Thoracic aorta endothelial cell (primary cell): ENCODE results near the gene OR51B4. TPM values are rescaled to one million over a fixed set of nuclear protein-coding genes. Genes with fewer than 3 reads are reported as not detected.

Experiments used
- total RNA-seq: library from RNA; depleted of rRNA; stranded (reverse); fragments of >200 nt; gene quantifications from 2 replicates; pipeline ENCODE4 v1.2.3, GENCODE V29; 2012

The OR51B4 gene
- total RNA-seq, result not detected in 2 replicates

DNA sequence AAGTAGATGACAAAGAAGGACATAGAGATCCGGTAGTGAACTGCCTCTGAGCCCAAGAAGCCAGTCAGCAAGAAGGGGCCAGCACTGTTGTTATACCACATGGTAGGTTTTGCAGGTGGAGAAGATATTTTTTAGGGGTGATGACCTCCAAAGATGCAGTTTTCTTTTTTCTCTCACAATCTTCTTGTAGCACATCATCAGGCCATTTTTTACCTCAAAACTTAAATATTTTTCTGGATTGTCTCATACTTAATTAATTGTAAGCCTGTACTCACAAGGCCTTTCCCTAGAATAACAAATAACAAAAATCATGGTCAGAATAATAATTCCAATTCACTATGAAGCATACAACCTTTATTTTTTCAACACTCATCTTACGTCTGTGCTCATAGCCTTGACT, at the start of gene OR51B4:
TSS of gene OR51B4 (minus strand) at position 101 of the 400 bp plus-strand sequence. CDS start at position 101, 0 bp downstream.

DNA sequence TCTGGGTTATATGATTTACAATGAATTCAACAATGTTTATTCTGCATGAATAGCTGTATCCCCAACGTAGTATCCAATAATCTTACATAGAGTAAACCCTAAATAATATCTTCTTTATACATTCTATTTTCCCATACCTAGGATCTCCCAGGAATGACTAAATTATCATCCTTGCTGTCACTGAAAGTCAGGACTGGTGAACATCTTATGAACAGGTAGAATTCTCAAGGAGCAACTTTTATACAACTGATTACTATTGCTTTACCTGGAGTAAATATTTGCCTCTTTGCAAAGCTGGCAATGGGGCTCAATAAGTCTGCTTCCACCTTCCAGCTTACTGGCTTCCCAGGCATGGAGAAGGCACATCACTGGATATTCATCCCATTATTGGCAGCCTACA, 49.5 kb upstream of the OR51B4 start, which contains the start of gene OR51B6:
TSS of gene OR51B6 (plus strand) at position 301 of the 400 bp plus-strand sequence. CDS start at position 301, 0 bp downstream.

GRCh38 chr11:5343474-5344335, 42.0 kb upstream of the OR51B4 start, which contains the start of gene OR51B5:
TSS of gene OR51B5 (minus strand) at chr11:5343524. CDS start at chr11:5343524, 0 bp downstream.

DNA sequence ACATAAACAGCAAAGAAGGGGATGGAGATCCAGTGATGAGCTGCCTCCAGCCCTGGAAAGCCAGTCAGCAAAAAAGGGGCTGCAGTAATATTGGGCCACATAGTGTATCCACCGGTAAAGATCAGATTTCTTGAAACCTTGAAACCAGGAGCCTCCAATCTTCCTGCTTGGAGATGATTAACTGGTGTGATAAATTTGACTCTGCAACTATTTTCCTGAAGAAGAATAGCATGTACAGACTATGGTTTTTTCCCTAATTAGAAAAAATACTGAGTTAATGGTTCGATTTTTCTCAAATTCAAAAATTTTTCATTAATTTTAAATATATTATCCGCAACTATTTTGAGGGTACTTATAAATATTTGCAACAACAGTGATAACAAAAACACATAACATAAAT, 22.5 kb upstream of the OR51B4 start, which contains the start of gene OR51B2:
TSS of gene OR51B2 (minus strand) at position 101 of the 400 bp plus-strand sequence. CDS start at position 101, 0 bp downstream.

GRCh38 chr11:5269715-5270147, 32.0 kb downstream of the OR51B4 start, which contains the start of gene HBE1:
TSS of gene HBE1 (minus strand) at chr11:5269945. CDS start at chr11:5269890, 55 bp downstream.

GRCh38 chr11:5254646-5255413, 46.9 kb downstream of the OR51B4 start, which contains the start of gene HBG2:
TSS of gene HBG2 (minus strand) at chr11:5254781. CDS start at chr11:5254728, 53 bp downstream.

Other genes starting within 250 kb of the OR51B4 start
- gene OR52E2, start 242.3 kb downstream of the OR51B4 start, total RNA-seq, result not detected in 2 replicates
- gene OR52E1, start 232.4 kb downstream of the OR51B4 start, total RNA-seq, result not detected in 2 replicates
- not detected in 2 replicates for gene OR52A5, start 163.6 kb downstream of the OR51B4 start, total RNA-seq
- gene OR52A1, start 147.2 kb downstream of the OR51B4 start, total RNA-seq, result not detected in 2 replicates
- gene OR51V1, start 101.3 kb downstream of the OR51B4 start, total RNA-seq, result not detected in 2 replicates
- not detected in 2 replicates for gene HBB, start 74.9 kb downstream of the OR51B4 start, total RNA-seq
- gene HBD, start 67.5 kb downstream of the OR51B4 start, total RNA-seq, result not detected in 2 replicates
- gene HBG1, start 52.1 kb downstream of the OR51B4 start, total RNA-seq, result not detected in 2 replicates
- not detected in 2 replicates for gene HBG2, start 47.2 kb downstream of the OR51B4 start, total RNA-seq
- gene HBE1, start 32.0 kb downstream of the OR51B4 start, total RNA-seq, result not detected in 2 replicates
- not detected in 2 replicates for gene OR51B2, start 22.4 kb upstream of the OR51B4 start, total RNA-seq
- not detected in 2 replicates for gene OR51B5, start 41.6 kb upstream of the OR51B4 start, total RNA-seq
- not detected in 2 replicates for gene OR51B6, start 49.6 kb upstream of the OR51B4 start, total RNA-seq
- gene OR51M1, start 81.9 kb upstream of the OR51B4 start, total RNA-seq, result not detected in 2 replicates
- gene OR51Q1, start 120.2 kb upstream of the OR51B4 start, total RNA-seq, result not detected in 2 replicates
- not detected in 2 replicates for gene OR51I1, start 139.6 kb upstream of the OR51B4 start, total RNA-seq
- gene OR51I2, start 147.4 kb upstream of the OR51B4 start, total RNA-seq, result not detected in 2 replicates
- not detected in 2 replicates for gene OR52D1, start 186.7 kb upstream of the OR51B4 start, total RNA-seq
- not detected in 2 replicates for gene UBQLN3, start 208.0 kb upstream of the OR51B4 start, total RNA-seq
- 0.07 TPM in 1 of 2 replicates, not detected in the other for gene UBQLNL, start 214.8 kb upstream of the OR51B4 start, total RNA-seq
- 0.22 TPM in 1 of 2 replicates, not detected in the other for gene OR52H1, start 246.6 kb upstream of the OR51B4 start, total RNA-seq